Esophagus squamous epithelium (tissue), 5 donors: Measurements from ENCODE around the gene SYTL1. TPM values are rescaled to one million over a fixed set of nuclear protein-coding genes. Genes with fewer than 3 reads are reported as not detected.
A peak's percentile ranks its signal among the peaks of the same experiment; 100 is the strongest.

Source experiments
- DNase-seq: peaks from one replicate; lab custom pipeline; 2025; lab: John Stamatoyannopoulos, UW
- H3K27ac ChIP-seq, 4 donors: fragments of 200-600 bp; sonication (generic); one replicate each; pipeline ENCODE4 v1.5.1; 2016 to 2019; ENCODE audit warnings: mild to moderate bottlenecking in 1 of 4
- H3K27me3 ChIP-seq, 4 donors: fragments of 200-600 bp; sonication (generic); 1 replicate in 3 of 4; 2 replicates in 1 of 4; pipeline versions ENCODE4 v1.5.1 to v1.6.0; 2017 to 2021; ENCODE audit warnings: antibody characterized with exemption in 1 of 4
- H3K36me3 ChIP-seq, 3 donors: fragments of 200-600 bp; sonication (generic); one replicate each; pipeline ENCODE4 v1.5.1; 2016 to 2019
- H3K4me1 ChIP-seq, 3 donors: fragments of 200-600 bp; sonication (generic); one replicate each; pipeline ENCODE4 v1.5.1; 2017 to 2019
- H3K4me3 ChIP-seq, 4 donors: fragments of 200-600 bp; sonication (generic); 1 replicate in 3 of 4; 2 replicates in 1 of 4; pipeline ENCODE4 v1.5.1; 2016 to 2019; ENCODE audit warnings: mild to moderate bottlenecking in 2 of 4, moderate library complexity in 1 of 4
- H3K9me3 ChIP-seq, 3 donors: fragments of 200-600 bp; sonication (generic); one replicate each; pipeline ENCODE4 v1.5.1; 2016 to 2019
- CTCF ChIP-seq, 6 experiments: fragments of 450-650 bp in 4 of 6; fragments of 200-600 bp in 2 of 6; sonication (generic) in 2 of 6; IDR thresholded peaks; one replicate each; pipeline ENCODE4 v1.5.1; 2016 to 2019; ENCODE audit warnings: antibody characterized with exemption in 6 of 6, mild to moderate bottlenecking in 4 of 6, moderate library complexity in 4 of 6
- POLR2A ChIP-seq, 4 donors: fragments of 450-650 bp; IDR thresholded peaks; one replicate each; pipeline ENCODE4 v1.6.1; 2017; ENCODE audit warnings: antibody characterized with exemption in 4 of 4, mild to moderate bottlenecking in 4 of 4, moderate library complexity in 3 of 4
- WGBS, 2 donors: methylation state at CpG; one replicate each; pipeline ENCODE4 v1.1.5; 2018; 5-methylcytosine and 5-hydroxymethylcytosine counted together
- intact Hi-C: fragments of 100-400 bp; cut with DNase I; formaldehyde crosslinking; loops from one replicate; pipeline ENCODE4 v1.15.0; 2022
- total RNA-seq, 4 donors: library from RNA; depleted of rRNA; stranded (reverse); fragments of >200 nt; gene quantifications; one replicate each; pipeline ENCODE4 v1.1.0, GENCODE V29; 2016
- donor health status: DM: yes; HTN: yes; CAD: no.

Gene SYTL1
- total RNA-seq, 4 donors from 2014 or later, result 74.7 to 182 (median 125) TPM

GRCh38 chr1:27357281-27358037 lies 15.6 kb downstream of the SYTL1 start:
- 30% methylated on average over 2 of the region's 40 CpGs; no CpG with 5 or more reads in 1 of the 2 donors for WGBS, 2 donors
- peak; percentile 43 for DNase-seq
- H3K4me1 ChIP-seq, result peaks cover 15 to 54% (median 19%) of the 10 kb centered on the region in 3 donors
- peak overlapping the region; percentile 64 to 81 (median 70) for H3K27ac ChIP-seq
- no peaks in the 10 kb centered on the region for H3K27me3 ChIP-seq
- peak overlapping the region in 3 of 4 donors; percentile 11 to 49 (median 29) for H3K4me3 ChIP-seq
- TF ChIP-seq CTCF (IDR thresholded peaks at IDR 0.05) (peak; percentile 96 to 98 (median 98)), POLR2A (IDR thresholded peaks at IDR 0.05) (no peak)
- intact Hi-C loops, result loop anchor here (5.0 kb wide), 1 partner anchor 35 kb away; the partner anchor contains the start of gene GPR3
- peaks cover 65 to 100% (median 66%) of the 10 kb centered on the region in 3 donors for H3K36me3 ChIP-seq
- H3K9me3 ChIP-seq, result no peaks in the 10 kb centered on the region

- no peak for DNase-seq
- TF ChIP-seq POLR2A (IDR thresholded peaks at IDR 0.05) (no peak), CTCF (IDR thresholded peaks at IDR 0.05) (no peak)
- 90 to 92% methylated on average over 6 to 11 of the region's 21 CpGs for whole genome bisulfite sequencing, 2 donors
- Histone ChIP-seq H3K4me3 (no peak overlapping the region), H3K9me3 (no peaks in the 10 kb centered on the region), H3K27ac (peak overlapping the region in 2 of 4 donors; percentile 67 to 81), H3K4me1 (peaks cover 15 to 54% (median 19%) of the 10 kb centered on the region in 3 donors), H3K27me3 (no peaks in the 10 kb centered on the region), H3K36me3 (peaks cover 69 to 100% (median 74%) of the 10 kb centered on the region in 3 donors)
- intact Hi-C loops, result loop anchor here (5.0 kb wide), 1 partner anchor 34 kb away; the partner anchor contains the start of gene GPR3
Observed at GRCh38 chr1:27358038-27358927, 16.5 kb downstream of the SYTL1 start.

GRCh38 chr1:27358928-27359313 lies 17.1 kb downstream of the SYTL1 start:
- TF ChIP-seq CTCF (IDR thresholded peaks at IDR 0.05), result no peak
- no peak for TF ChIP-seq POLR2A (IDR thresholded peaks at IDR 0.05)
- H3K27ac ChIP-seq, result no peak overlapping the region
- H3K4me3 ChIP-seq, result no peak overlapping the region
- intact Hi-C loops, result loop anchor here (5.0 kb wide), 1 partner anchor 33 kb away; the partner anchor contains the start of gene GPR3
- no peaks in the 10 kb centered on the region for H3K9me3 ChIP-seq
- H3K27me3 ChIP-seq, result no peaks in the 10 kb centered on the region
- WGBS, 2 donors, result 91 to 95% methylated on average over 5 of the region's 5 CpGs
- no peak for DNase-seq
- H3K36me3 ChIP-seq, result peaks cover 73 to 100% (median 80%) of the 10 kb centered on the region in 3 donors
- peaks cover 15 to 60% (median 26%) of the 10 kb centered on the region in 3 donors for H3K4me1 ChIP-seq

- 55 to 77% methylated on average over 2 to 6 of the region's 9 CpGs for WGBS, 2 donors
- Histone ChIP-seq H3K4me3 (peak overlapping the region in 2 of 4 donors; percentile 33 to 48), H3K27ac (no peak overlapping the region), H3K27me3 (no peaks in the 10 kb centered on the region), H3K36me3 (peaks cover 77 to 100% (median 89%) of the 10 kb centered on the region in 3 donors), H3K9me3 (no peaks in the 10 kb centered on the region), H3K4me1 (peaks cover 23 to 69% (median 33%) of the 10 kb centered on the region in 3 donors)
- intact Hi-C loops, result loop anchor here (5.0 kb wide), 1 partner anchor 33 kb away; the partner anchor contains the start of gene GPR3
- DNase-seq, result no peak
- no peak for TF ChIP-seq CTCF (IDR thresholded peaks at IDR 0.05)
- no peak for TF ChIP-seq POLR2A (IDR thresholded peaks at IDR 0.05)
Observed at GRCh38 chr1:27359822-27360158, 18.0 kb downstream of the SYTL1 start.
